ENCODE results near the gene MFRP.
A peak's percentile ranks its signal among the peaks of the same experiment; 100 is the strongest.

Gene MFRP

DNA sequence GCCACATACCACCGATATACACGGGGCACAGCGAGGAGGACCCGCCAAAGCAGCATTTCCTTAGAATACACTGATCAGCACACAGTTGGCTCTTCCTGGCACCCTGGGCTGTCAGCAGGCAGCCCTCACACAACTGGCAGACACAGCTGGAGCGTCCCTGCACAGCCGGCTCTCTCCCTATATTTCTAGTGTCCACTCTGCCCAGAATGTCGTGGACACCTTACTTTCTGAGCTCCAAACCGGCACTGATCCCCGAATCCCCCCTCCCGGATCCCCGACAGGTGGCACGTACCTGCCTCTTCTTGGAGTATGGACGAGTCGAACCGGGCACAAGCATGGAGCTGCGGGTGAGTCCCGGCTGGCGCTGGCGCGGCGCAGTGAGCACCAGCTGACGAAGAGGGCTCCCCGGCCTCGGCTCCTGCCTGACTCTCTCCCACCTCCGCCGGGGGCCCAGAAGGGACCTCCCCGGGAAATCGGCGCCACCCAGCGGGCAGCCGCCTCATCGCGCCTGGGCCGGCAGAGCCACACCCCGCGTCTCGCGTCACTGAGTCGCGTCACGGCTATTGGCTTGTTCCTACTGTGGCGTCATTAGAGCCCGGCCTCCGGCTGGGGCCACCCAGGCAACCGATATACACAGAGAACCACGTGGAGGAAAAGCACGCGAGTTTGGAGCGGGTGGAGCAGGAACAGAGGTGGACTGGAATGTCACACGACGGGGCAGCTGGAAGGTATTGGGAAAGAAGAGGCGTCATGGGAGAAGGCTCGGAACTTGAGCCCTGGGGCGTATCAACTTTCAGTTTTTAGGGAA is 34.9 kb upstream of the MFRP start, which contains the start of gene USP2:
Gene USP2 (minus strand): TSS at position 510 of the 808 bp plus-strand sequence. CDS start 8,210 bp downstream, outside the sequence.
- TF ChIP-seq, protein P1, sequence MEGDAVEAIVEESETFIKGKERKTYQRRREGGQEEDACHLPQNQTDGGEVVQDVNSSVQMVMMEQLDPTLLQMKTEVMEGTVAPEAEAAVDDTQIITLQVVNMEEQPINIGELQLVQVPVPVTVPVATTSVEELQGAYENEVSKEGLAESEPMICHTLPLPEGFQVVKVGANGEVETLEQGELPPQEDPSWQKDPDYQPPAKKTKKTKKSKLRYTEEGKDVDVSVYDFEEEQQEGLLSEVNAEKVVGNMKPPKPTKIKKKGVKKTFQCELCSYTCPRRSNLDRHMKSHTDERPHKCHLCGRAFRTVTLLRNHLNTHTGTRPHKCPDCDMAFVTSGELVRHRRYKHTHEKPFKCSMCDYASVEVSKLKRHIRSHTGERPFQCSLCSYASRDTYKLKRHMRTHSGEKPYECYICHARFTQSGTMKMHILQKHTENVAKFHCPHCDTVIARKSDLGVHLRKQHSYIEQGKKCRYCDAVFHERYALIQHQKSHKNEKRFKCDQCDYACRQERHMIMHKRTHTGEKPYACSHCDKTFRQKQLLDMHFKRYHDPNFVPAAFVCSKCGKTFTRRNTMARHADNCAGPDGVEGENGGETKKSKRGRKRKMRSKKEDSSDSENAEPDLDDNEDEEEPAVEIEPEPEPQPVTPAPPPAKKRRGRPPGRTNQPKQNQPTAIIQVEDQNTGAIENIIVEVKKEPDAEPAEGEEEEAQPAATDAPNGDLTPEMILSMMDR (IDR thresholded peaks at IDR 0.05; ENCODE audit: extremely low read depth, missing control alignments), result peak; percentile 91
- DNase-seq (ENCODE audit: low spot score), result peak; percentile 93

DNA sequence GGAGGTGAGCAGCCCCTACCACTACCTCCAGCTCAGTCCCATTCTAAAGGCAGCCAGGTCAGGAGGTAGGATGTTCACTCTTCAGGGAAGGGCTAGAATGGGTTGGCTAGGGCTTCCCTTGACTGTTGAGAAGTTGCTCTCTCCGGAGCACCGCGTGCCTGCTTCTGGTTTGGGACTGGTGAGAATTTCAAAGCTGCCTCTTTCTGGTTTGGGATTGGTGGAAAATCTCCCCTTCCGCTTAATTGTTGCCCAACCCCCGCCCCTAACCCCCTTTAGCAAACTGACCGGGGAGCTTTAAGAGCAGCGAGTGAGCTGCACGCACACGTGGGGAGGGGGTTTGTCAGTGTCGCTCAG is 34.3 kb upstream of the MFRP start:
- TF ChIP-seq, protein P1 (IDR thresholded peaks at IDR 0.05; ENCODE audit: extremely low read depth, missing control alignments), result no peak
- DNase-seq (ENCODE audit: low spot score), result no peak

DNA sequence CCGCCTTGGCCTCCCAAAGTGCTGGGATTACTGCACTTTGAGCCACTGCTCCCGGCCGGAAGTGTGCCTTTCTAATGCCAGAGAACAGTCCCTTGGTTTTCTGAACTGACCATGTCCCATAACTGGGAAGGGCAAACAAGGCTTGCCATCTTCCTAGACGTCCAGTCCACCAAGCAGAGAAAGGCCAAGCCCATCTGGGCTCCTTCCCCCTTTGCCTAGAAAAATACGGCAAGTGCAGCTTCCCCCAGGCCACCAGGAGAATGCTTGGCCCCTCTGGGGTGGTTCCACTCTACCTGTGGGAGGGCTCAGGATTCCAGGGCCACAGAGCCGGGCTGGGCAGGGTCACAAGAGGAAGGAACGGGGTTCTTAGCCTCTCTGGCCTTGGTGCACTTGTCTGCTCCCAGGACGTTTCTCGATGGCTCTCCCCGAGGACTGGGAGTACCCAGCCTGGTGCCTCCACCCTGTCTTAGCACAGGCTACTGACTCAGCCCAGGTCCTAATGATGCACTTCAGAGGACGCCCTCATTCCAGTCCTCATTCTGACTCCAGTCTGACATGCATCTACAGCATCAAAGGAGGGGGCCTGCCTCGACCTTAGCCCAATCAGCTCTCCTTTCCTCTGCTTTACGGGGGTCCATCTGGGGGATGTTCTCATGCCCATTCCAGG is 33.8 kb upstream of the MFRP start:
- TF ChIP-seq, protein P1 (IDR thresholded peaks at IDR 0.05; ENCODE audit: extremely low read depth, missing control alignments), result no peak
- no peak for DNase-seq (ENCODE audit: low spot score)

DNA sequence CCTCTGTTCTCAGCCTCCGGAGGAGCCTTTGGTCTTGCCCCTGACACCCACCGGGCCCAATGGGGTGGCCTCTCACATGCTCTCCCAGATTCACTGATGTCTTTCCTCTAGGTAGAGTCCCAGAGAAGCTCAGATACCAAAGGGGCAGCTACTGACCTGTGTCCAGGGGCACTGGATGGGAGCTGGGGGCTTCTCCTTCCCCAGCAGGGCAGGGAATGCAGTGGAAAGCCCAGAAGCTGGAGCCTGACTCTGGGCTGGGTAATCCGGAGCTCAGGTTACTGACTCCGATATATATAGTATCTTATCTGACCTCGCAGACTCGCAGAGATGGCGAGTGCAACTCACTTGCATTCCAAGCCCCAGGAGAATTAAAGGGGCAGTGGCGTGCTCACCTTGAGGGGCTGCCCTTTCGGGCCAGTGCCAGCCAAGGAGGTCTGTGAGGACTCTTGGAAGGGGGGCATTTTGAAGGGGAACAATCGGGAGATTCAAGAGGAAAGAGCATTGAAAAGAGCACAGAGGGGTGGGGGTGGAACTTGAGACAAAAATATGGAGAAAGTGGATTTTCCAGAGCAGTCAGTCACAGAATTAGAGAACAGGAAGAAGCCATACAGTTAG is 32.5 kb upstream of the MFRP start:
- TF ChIP-seq, protein P1 (IDR thresholded peaks at IDR 0.05; ENCODE audit: extremely low read depth, missing control alignments), result no peak
- DNase-seq (ENCODE audit: low spot score), result no peak

DNA sequence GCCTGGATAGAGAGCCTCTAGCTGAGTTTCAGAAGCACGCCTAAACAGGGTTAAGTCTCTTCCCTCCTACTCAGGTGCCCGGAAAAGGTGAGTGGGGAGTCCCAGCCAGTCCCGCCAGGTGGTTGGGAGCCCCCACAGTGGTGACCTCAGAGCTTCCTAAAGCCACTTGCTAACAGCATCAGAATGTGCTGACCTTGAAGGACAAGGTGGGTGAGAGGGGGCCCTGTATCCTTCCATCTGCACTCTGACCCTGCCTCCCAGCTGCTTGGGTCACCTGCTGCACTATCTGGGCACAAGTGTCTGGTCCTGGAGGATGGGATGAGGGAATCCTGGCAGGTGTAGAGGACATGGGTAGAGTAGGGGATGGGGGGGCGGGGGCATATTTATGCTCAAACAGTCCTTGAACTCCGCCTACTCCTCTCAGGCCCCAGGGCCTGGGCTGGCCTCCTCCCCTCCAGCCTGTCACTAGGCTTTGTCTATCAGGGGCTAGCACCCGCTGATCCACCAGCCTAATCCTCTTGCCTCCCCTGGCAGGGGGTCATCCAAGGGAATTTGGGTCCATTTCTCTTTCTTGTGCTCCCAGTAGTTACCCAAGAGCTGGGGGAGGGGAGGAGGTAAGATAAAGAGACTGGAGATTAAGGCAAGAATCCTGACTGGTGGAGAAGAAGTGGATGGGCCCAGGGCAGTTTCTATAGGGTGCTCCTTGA is 31.6 kb upstream of the MFRP start:
- DNase-seq (ENCODE audit: low spot score), result no peak
- TF ChIP-seq, protein P1 (IDR thresholded peaks at IDR 0.05; ENCODE audit: extremely low read depth, missing control alignments), result no peak

DNA sequence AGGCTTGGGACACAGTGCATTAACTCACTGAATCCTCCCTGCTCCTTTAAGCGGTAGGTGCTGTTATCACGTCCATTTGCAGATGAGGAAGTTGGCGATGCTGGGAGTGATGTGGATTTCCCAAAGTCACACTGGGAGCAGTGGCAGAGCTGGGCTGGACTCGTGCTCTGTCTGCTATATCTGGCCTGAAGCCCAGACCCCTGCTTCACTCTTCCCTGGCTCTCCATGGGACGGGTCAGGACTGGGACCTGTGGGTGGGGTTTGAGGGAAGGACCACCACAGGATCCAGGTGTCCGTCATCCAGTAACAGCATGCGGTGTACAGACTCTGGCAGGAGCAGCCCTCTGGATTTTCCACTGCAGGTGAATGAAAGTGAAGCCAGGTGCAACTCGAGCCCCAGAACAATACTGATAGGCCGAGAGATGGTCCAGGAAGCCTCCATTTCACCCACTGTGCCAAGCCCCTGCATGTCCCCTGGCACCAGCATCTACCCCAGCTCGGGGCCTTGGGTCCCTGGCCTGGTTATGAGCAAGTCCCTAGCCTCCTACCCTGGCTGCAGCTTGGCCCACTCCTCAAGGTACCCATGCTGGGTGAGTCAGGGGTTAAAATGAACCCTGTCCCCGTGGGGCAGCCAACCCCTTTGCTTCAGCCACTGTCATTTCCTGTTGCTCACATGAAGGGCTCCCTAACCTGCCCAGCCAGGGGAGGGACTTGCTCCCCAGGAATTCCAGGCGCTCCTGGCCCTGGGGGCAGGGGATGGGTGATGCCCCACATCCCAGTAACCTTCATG is 30.8 kb upstream of the MFRP start:
- TF ChIP-seq, protein P1 (IDR thresholded peaks at IDR 0.05; ENCODE audit: extremely low read depth, missing control alignments), result no peak
- DNase-seq (ENCODE audit: low spot score), result no peak

All from GM20000 (cell line).